ENCODE measurements around the gene ABI1. TPM values are rescaled to one million over a fixed set of nuclear protein-coding genes. Genes with fewer than 3 reads are reported as not detected.

The ABI1 gene
- total RNA-seq, 1 experiment from 2014 or later = 25.2 TPM

DNA sequence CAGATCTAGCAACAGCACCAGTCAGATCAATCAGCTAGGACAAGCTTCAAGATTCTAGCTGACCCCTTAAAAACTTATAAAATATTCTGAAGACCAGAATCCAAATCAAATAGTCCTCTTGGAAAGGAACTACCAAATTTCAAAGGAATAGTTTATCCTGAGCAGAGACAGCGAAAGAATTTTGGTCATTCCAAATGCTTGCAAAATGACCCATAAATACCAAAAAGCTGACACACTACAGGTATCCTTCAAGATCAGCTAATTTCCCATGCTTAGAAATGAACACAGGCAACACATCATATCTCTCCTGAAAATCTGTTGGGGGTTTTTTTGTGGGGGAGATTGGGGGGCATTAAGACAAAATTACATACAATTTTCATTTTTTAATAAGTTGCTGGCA is 84.5 kb downstream of the ABI1 start:
- intact Hi-C loops (cut with micrococcal nuclease) = no loop called here
- Histone ChIP-seq H3K4me1 (ENCODE audit: insufficient read depth, low read length) (peaks cover 25% of the 10 kb centered on the region), H2AFZ (ENCODE audit: low read length) (no peak overlapping the region), H3K9me3 (ENCODE audit: low read length) (no peaks in the 10 kb centered on the region), H3K9me2 (replicated peaks; ENCODE audit: low read length) (no peaks in the 10 kb centered on the region), H3K27me3 (ENCODE audit: low read length) (no peaks in the 10 kb centered on the region), H3K4me2 (ENCODE audit: low read length) (peak overlapping the region; percentile 3; the same call in 1 of the 2 replicates), H3K27ac (ENCODE audit: low read length) (no peak overlapping the region), H3K79me2 (ENCODE audit: low read length) (peaks cover 41% of the 10 kb centered on the region), H4K20me1 (ENCODE audit: low read length) (no peaks in the 10 kb centered on the region), H3K9ac (ENCODE audit: low read length) (no peak overlapping the region), H3F3A (ENCODE audit: low read length, unreplicated experiment) (no peaks in the 10 kb centered on the region), H3K4me3 (ENCODE audit: low read length) (no peak overlapping the region), H3K36me3 (ENCODE audit: low read depth, low read length) (no peaks in the 10 kb centered on the region)
- ChIA-PET POLR2A (ENCODE audit: unreplicated experiment) (no interaction called here), CTCF (no interaction called here)
- no peak for ATAC-seq
- BruUV-seq (replicated peaks) = no TSS peak
- peak; percentile 54 for DNase-seq
- no peak for TF ChIP-seq EZH2 (IDR thresholded peaks at IDR 0.05; ENCODE audit: low read length, unreplicated experiment)
- TF ChIP-seq EZH2phosphoT487 (IDR thresholded peaks at IDR 0.05; ENCODE audit: borderline replicate concordance, low read length) = no peak
- TF ChIP-seq, protein P1, sequence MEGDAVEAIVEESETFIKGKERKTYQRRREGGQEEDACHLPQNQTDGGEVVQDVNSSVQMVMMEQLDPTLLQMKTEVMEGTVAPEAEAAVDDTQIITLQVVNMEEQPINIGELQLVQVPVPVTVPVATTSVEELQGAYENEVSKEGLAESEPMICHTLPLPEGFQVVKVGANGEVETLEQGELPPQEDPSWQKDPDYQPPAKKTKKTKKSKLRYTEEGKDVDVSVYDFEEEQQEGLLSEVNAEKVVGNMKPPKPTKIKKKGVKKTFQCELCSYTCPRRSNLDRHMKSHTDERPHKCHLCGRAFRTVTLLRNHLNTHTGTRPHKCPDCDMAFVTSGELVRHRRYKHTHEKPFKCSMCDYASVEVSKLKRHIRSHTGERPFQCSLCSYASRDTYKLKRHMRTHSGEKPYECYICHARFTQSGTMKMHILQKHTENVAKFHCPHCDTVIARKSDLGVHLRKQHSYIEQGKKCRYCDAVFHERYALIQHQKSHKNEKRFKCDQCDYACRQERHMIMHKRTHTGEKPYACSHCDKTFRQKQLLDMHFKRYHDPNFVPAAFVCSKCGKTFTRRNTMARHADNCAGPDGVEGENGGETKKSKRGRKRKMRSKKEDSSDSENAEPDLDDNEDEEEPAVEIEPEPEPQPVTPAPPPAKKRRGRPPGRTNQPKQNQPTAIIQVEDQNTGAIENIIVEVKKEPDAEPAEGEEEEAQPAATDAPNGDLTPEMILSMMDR (conservative IDR thresholded peaks at IDR 0.05; ENCODE audit: low read depth, low read length) = no peak

DNA sequence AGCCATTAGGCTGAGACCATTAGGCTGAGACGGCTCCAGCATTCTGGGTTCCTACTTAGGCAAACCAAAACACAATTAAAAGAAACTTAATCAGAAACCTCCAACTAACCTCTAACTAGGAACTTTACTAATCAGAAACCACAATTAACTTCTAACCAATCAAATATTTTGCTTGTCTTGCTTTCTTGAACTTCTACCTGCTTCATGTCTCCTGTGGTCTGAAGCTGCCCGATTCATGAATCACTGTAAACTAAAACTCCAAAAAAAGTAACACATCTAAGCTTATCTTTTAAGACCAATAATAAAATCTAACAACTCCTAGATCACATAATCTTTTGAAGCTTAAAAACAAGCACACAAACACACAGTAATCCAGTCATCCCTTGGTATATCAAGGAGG is 87.1 kb downstream of the ABI1 start:
- ChIA-PET CTCF (no interaction called here), POLR2A (ENCODE audit: unreplicated experiment) (interaction anchor here (0.5 kb wide), 1 partner anchor 18 kb away, joined by 3 read pairs; no protein-coding TSS in a partner anchor)
- TF ChIP-seq EZH2phosphoT487 (IDR thresholded peaks at IDR 0.05; ENCODE audit: borderline replicate concordance, low read length) = no peak
- TF ChIP-seq EZH2 (IDR thresholded peaks at IDR 0.05; ENCODE audit: low read length, unreplicated experiment) = no peak
- TF ChIP-seq, protein P1 (conservative IDR thresholded peaks at IDR 0.05; ENCODE audit: low read depth, low read length) = no peak
- H3K9ac ChIP-seq (ENCODE audit: low read length) = no peak overlapping the region
- no peak overlapping the region for H3K27ac ChIP-seq (ENCODE audit: low read length)
- intact Hi-C loops (cut with micrococcal nuclease) = no loop called here
- peak overlapping the region; percentile 22; the same call in 1 of the 2 replicates for H3K4me2 ChIP-seq (ENCODE audit: low read length)
- H3K27me3 ChIP-seq (ENCODE audit: low read length) = no peaks in the 10 kb centered on the region
- H3K9me3 ChIP-seq (ENCODE audit: low read length) = no peaks in the 10 kb centered on the region
- no peaks in the 10 kb centered on the region for H3K36me3 ChIP-seq (ENCODE audit: low read depth, low read length)
- H3K4me3 ChIP-seq (ENCODE audit: low read length) = no peak overlapping the region
- DNase-seq (peak; percentile 8), ATAC-seq (no peak)
- no peaks in the 10 kb centered on the region for H4K20me1 ChIP-seq (ENCODE audit: low read length)
- peaks cover 20% of the 10 kb centered on the region; the same call in 1 of the 2 replicates for H3K79me2 ChIP-seq (ENCODE audit: low read length)
- H3K9me2 ChIP-seq (replicated peaks; ENCODE audit: low read length) = no peaks in the 10 kb centered on the region
- no TSS peak for BruUV-seq (replicated peaks)
- no peaks in the 10 kb centered on the region for H3F3A ChIP-seq (ENCODE audit: low read length, unreplicated experiment)
- H3K4me1 ChIP-seq (ENCODE audit: insufficient read depth, low read length) = peaks cover 17% of the 10 kb centered on the region
- H2AFZ ChIP-seq (ENCODE audit: low read length) = no peak overlapping the region

GRCh38 chr10:26770069-26770468 is 90.7 kb downstream of the ABI1 start:
- Histone ChIP-seq H3K27ac (ENCODE audit: low read length) (no peak overlapping the region), H3K4me2 (ENCODE audit: low read length) (no peak overlapping the region), H3K9ac (ENCODE audit: low read length) (no peak overlapping the region), H3F3A (ENCODE audit: low read length, unreplicated experiment) (no peaks in the 10 kb centered on the region), H2AFZ (ENCODE audit: low read length) (no peak overlapping the region), H3K4me1 (ENCODE audit: insufficient read depth, low read length) (peaks cover 5% of the 10 kb centered on the region), H3K27me3 (ENCODE audit: low read length) (no peaks in the 10 kb centered on the region), H3K36me3 (ENCODE audit: low read depth, low read length) (no peaks in the 10 kb centered on the region), H3K79me2 (ENCODE audit: low read length) (peaks cover 12% of the 10 kb centered on the region; the same call in 1 of the 2 replicates), H3K9me2 (replicated peaks; ENCODE audit: low read length) (no peaks in the 10 kb centered on the region), H3K9me3 (ENCODE audit: low read length) (no peaks in the 10 kb centered on the region), H4K20me1 (ENCODE audit: low read length) (no peaks in the 10 kb centered on the region), H3K4me3 (ENCODE audit: low read length) (no peak overlapping the region)
- DNase-seq (no peak), ATAC-seq (no peak)
- intact Hi-C loops (cut with micrococcal nuclease) = no loop called here
- BruUV-seq (replicated peaks) = no TSS peak
- CTCF ChIA-PET = no interaction called here
- POLR2A ChIA-PET (ENCODE audit: unreplicated experiment) = no interaction called here
- no peak for TF ChIP-seq EZH2 (IDR thresholded peaks at IDR 0.05; ENCODE audit: low read length, unreplicated experiment)

Data from PC-3 (cell line).